OCI-LY3 (cell line): ENCODE measurements around the gene RPGRIP1.

Experiments used
- H2AFZ ChIP-seq: fragments of 200-600, 300-600 bp; shearing (Covaris generic); 2 replicates; pipeline ENCODE4 v1.6.0; 2014; ENCODE audit warnings: antibody characterized with exemption, low read depth, low read length
- H3K27ac ChIP-seq: fragments of 200-600, 300-600 bp; sonication (generic); 2 replicates; pipeline ENCODE4 v1.5.1; 2014; ENCODE audit warnings: mild to moderate bottlenecking, low read length, moderate library complexity, mixed read lengths
- H3K27me3 ChIP-seq: fragments of 200-600, 300-600 bp; sonication (generic); 2 replicates; pipeline ENCODE4 v1.6.1; 2014; ENCODE audit warnings: low read depth, low read length, mixed read lengths
- H3K36me3 ChIP-seq: fragments of 200-600, 300-600 bp; sonication (generic); replicated peaks from 2 replicates; pipeline ENCODE3; 2014; ENCODE audit warnings: low read depth, low read length, mixed read lengths
- H3K4me1 ChIP-seq: fragments of 300-600, 200-600 bp; sonication (generic); 2 replicates; pipeline ENCODE4 v1.6.1; 2014; ENCODE audit warnings: low read length, mixed read lengths
- H3K4me2 ChIP-seq: fragments of 200-600, 300-600 bp; sonication (generic); 2 replicates; pipeline ENCODE4 v1.6.1; 2014; ENCODE audit warnings: low read length, mixed read lengths
- H3K4me3 ChIP-seq: fragments of 300-600, 200-600 bp; sonication (generic); 2 replicates; pipeline ENCODE4 v1.5.1; 2014; ENCODE audit warnings: antibody characterized with exemption, mild to moderate bottlenecking, low read length, moderate library complexity
- H3K79me2 ChIP-seq: fragments of 300-600, 200-600 bp; shearing (Covaris generic); 2 replicates; pipeline ENCODE4 v1.6.1; 2014; ENCODE audit warnings: mild to moderate bottlenecking, low read length, mixed read lengths
- H3K9ac ChIP-seq: fragments of 300-600, 200-600 bp; shearing (Covaris generic); 2 replicates; pipeline ENCODE4 v1.6.0; 2014; ENCODE audit warnings: mild to moderate bottlenecking, low read length, moderate library complexity
- H3K9me3 ChIP-seq: fragments of 200-600, 300-600 bp; shearing (Covaris generic); 2 replicates; pipeline ENCODE4 v1.6.1; 2014; ENCODE audit warnings: low read length, mixed read lengths; ENCODE audit not compliant: insufficient read depth
- H4K20me1 ChIP-seq: fragments of 200-600, 300-600 bp; sonication (generic); 2 replicates; pipeline ENCODE4 v1.6.1; 2016; ENCODE audit warnings: low read length, mixed read lengths; ENCODE audit not compliant: insufficient read depth
- CTCF ChIP-seq: fragments of 200-600, 300-600 bp; sonication (generic); IDR thresholded peaks from 2 replicates; pipeline ENCODE4 v1.5.1; 2014; ENCODE audit warnings: antibody characterized with exemption, low read length, low read depth
- EZH2phosphoT487 ChIP-seq: fragments of 200-600 bp; shearing (Covaris generic); IDR thresholded peaks from 2 replicates; pipeline ENCODE4 v1.6.1; 2018; ENCODE audit warnings: antibody characterized with exemption, mixed run types, low read depth

The RPGRIP1 gene

DNA sequence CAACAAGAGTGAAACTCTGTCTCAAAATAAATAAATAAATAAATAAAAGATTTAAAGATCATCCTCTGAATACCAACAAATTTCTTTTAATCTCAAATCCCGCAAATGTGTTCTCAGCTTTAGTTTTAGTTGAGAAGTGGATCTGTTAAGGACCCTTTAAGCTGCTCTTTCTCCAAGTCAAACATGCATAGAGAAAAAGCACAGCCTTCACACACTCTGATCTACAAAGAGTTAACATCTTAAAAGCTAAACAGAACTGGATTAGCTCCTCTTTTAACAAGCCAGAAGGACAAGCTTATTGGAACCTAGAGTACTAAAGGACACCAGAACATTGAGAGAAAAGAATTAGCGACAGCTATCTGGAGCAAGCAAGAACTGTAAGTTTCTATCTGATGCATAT lies at the start of gene RPGRIP1:
Gene RPGRIP1 (plus strand): TSS at position 301 of the 400 bp plus-strand sequence. CDS start 7,894 bp downstream, outside the sequence.
- Histone ChIP-seq H3K4me2 (no peak within 1 kb of the TSS), H3K27ac (no peak within 1 kb of the TSS), H2AFZ (no peak within 1 kb of the TSS), H3K36me3 (no peaks in the 10 kb centered on the region), H3K4me3 (no peak within 1 kb of the TSS), H3K4me1 (peaks cover 2% of the 10 kb centered on the region; the same call in 1 of the 2 replicates), H3K9me3 (no peaks in the 10 kb centered on the region), H3K27me3 (no peaks in the 10 kb centered on the region), H4K20me1 (no peaks in the 10 kb centered on the region), H3K9ac (no peak within 1 kb of the TSS), H3K79me2 (no peaks in the 10 kb centered on the region)
- TF ChIP-seq CTCF = no peak
- TF ChIP-seq EZH2phosphoT487 = no peak

GRCh38 chr14:21231020-21231652 lies 48.7 kb upstream of the RPGRIP1 start:
- Histone ChIP-seq H4K20me1 (peaks cover 99% of the 10 kb centered on the region), H3K27ac (no peak overlapping the region), H3K9me3 (no peaks in the 10 kb centered on the region), H2AFZ (no peak overlapping the region), H3K9ac (no peak overlapping the region), H3K4me2 (no peak overlapping the region), H3K4me1 (peaks cover 13% of the 10 kb centered on the region), H3K79me2 (peaks cover 100% of the 10 kb centered on the region), H3K36me3 (peaks cover 80% of the 10 kb centered on the region), H3K27me3 (no peaks in the 10 kb centered on the region), H3K4me3 (no peak overlapping the region)
- TF ChIP-seq CTCF = no peak
- TF ChIP-seq EZH2phosphoT487 = no peak

- no peak overlapping the region for H3K9ac ChIP-seq
- H3K4me1 ChIP-seq = peaks cover 38% of the 10 kb centered on the region
- no peak overlapping the region for H3K27ac ChIP-seq
- H2AFZ ChIP-seq = no peak overlapping the region
- peaks cover 77% of the 10 kb centered on the region for H3K36me3 ChIP-seq
- no peak for TF ChIP-seq EZH2phosphoT487
- peak; percentile 31; the same call in 1 of the 2 replicates for TF ChIP-seq CTCF
- peaks cover 99% of the 10 kb centered on the region for H4K20me1 ChIP-seq
- no peaks in the 10 kb centered on the region for H3K9me3 ChIP-seq
- H3K4me2 ChIP-seq = no peak overlapping the region
- H3K4me3 ChIP-seq = no peak overlapping the region
- no peaks in the 10 kb centered on the region for H3K27me3 ChIP-seq
- peaks cover 100% of the 10 kb centered on the region for H3K79me2 ChIP-seq
Observed at GRCh38 chr14:21233457-21234076, 46.3 kb upstream of the RPGRIP1 start.

DNA sequence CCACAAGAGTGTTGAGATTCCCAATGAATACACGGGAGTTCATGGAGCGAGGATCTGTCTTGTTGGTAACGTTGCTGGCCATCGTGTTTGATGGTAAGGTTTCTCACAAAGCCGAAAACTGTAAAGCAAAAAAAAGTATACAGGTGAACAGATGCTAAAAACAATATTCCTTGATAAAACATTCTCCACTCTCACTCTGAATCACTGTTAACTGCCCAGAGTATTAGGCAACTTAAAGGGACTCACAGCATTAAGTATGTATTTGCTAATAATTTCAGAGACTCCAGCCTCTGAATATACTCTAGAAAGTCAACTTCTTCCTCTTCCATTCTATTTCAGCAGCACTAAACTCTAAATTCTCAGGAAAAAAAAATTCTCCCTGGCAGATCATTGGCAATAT lies 45.8 kb upstream of the RPGRIP1 start:
- no peaks in the 10 kb centered on the region for H3K27me3 ChIP-seq
- TF ChIP-seq EZH2phosphoT487 = no peak
- no peak for TF ChIP-seq CTCF
- peaks cover 100% of the 10 kb centered on the region for H3K79me2 ChIP-seq
- peaks cover 80% of the 10 kb centered on the region for H3K36me3 ChIP-seq
- peaks cover 43% of the 10 kb centered on the region for H3K4me1 ChIP-seq
- H3K27ac ChIP-seq = no peak overlapping the region
- H3K9me3 ChIP-seq = no peaks in the 10 kb centered on the region
- no peak overlapping the region for H2AFZ ChIP-seq
- H3K4me2 ChIP-seq = no peak overlapping the region
- no peak overlapping the region for H3K9ac ChIP-seq
- peaks cover 100% of the 10 kb centered on the region for H4K20me1 ChIP-seq
- H3K4me3 ChIP-seq = no peak overlapping the region
